ENCODE measurements around the gene EPHB2.
"Not testable (repeated sequence)": the region's sequence is repeated elsewhere in the genome, so short reads cannot be mapped to it uniquely, and the experiment has no call there.

The EPHB2 gene

DNA sequence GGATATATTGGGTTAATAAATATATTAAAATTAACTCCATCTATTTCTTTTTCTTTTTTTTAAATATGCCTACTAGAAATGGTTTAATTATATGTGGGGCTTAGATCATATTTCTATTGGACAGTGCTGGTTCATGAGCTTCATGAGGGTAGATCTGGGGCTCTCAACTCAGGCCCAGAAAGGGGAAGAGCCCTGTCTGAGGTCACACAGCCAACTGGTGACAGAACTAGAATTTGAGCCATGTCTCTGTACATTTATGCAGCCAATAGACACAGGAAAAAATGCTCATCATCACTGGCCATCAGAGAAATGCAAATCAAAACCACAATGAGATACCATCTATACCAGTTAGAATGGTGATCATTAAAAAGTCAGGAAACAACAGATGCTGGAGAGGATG is 5.1 kb upstream of the EPHB2 start:
- Histone ChIP-seq H3K36me3 (no peaks in the 10 kb centered on the region), H3K4me1 (ENCODE audit: control insufficient read depth in 1 of 2, insufficient read depth in 1 of 2, low read depth in 1 of 2, low read length in 1 of 2) (no peaks in the 10 kb centered on the region), H3K27ac (no peak overlapping the region), H3K4me3 (ENCODE audit: low read depth in 1 of 2, low read length in 1 of 2) (no peak overlapping the region), H3K9me3 (no peaks in the 10 kb centered on the region), H3K27me3 (peaks cover 31% of the 10 kb centered on the region)
- TF ChIP-seq, protein P1, sequence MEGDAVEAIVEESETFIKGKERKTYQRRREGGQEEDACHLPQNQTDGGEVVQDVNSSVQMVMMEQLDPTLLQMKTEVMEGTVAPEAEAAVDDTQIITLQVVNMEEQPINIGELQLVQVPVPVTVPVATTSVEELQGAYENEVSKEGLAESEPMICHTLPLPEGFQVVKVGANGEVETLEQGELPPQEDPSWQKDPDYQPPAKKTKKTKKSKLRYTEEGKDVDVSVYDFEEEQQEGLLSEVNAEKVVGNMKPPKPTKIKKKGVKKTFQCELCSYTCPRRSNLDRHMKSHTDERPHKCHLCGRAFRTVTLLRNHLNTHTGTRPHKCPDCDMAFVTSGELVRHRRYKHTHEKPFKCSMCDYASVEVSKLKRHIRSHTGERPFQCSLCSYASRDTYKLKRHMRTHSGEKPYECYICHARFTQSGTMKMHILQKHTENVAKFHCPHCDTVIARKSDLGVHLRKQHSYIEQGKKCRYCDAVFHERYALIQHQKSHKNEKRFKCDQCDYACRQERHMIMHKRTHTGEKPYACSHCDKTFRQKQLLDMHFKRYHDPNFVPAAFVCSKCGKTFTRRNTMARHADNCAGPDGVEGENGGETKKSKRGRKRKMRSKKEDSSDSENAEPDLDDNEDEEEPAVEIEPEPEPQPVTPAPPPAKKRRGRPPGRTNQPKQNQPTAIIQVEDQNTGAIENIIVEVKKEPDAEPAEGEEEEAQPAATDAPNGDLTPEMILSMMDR (IDR thresholded peaks at IDR 0.05) = no peak

DNA sequence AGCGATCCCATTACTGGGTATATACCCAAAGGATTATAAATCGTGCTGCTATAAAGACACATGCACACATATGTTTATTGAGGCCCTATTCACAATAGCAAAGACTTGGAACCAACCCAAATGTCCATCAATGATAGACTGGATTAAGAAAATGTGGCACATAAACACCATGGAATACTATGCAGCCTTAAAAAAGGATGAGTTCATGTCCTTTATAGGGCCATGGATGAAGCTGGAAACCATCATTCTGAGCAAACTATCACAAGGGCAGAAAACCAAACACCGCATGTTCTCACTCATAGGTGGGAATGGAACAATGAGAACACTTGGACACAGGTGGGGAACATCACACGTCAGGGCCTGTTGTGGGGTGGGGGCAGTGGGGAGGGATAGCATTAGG is 4.5 kb upstream of the EPHB2 start:
- not testable (repeated sequence) for H3K4me3 ChIP-seq (ENCODE audit: low read depth in 1 of 2, low read length in 1 of 2); H3K27ac ChIP-seq; H3K36me3 ChIP-seq; H3K4me1 ChIP-seq (ENCODE audit: control insufficient read depth in 1 of 2, insufficient read depth in 1 of 2, low read depth in 1 of 2, low read length in 1 of 2); H3K9me3 ChIP-seq
- peaks cover 33% of the 10 kb centered on the region for H3K27me3 ChIP-seq

- no peaks in the 10 kb centered on the region for H3K36me3 ChIP-seq
- no peaks in the 10 kb centered on the region for H3K4me1 ChIP-seq (ENCODE audit: control insufficient read depth in 1 of 2, insufficient read depth in 1 of 2, low read depth in 1 of 2, low read length in 1 of 2)
- H3K9me3 ChIP-seq = no peaks in the 10 kb centered on the region
- no peak overlapping the region for H3K4me3 ChIP-seq (ENCODE audit: low read depth in 1 of 2, low read length in 1 of 2)
- H3K27ac ChIP-seq = no peak overlapping the region
- TF ChIP-seq, protein P1 (IDR thresholded peaks at IDR 0.05) = no peak
- H3K27me3 ChIP-seq = peaks cover 59% of the 10 kb centered on the region
These were observed 1.9 kb upstream of the EPHB2 start for GRCh38 chr1:22708777-22709176.

GRCh38 chr1:22709227-22709626 is 1.4 kb upstream of the EPHB2 start:
- no peaks in the 10 kb centered on the region for H3K9me3 ChIP-seq
- H3K27me3 ChIP-seq = peaks cover 64% of the 10 kb centered on the region
- H3K36me3 ChIP-seq = no peaks in the 10 kb centered on the region
- no peak overlapping the region for H3K27ac ChIP-seq
- H3K4me3 ChIP-seq (ENCODE audit: low read depth in 1 of 2, low read length in 1 of 2) = no peak overlapping the region
- no peaks in the 10 kb centered on the region for H3K4me1 ChIP-seq (ENCODE audit: control insufficient read depth in 1 of 2, insufficient read depth in 1 of 2, low read depth in 1 of 2, low read length in 1 of 2)
- TF ChIP-seq, protein P1 (IDR thresholded peaks at IDR 0.05) = no peak

DNA sequence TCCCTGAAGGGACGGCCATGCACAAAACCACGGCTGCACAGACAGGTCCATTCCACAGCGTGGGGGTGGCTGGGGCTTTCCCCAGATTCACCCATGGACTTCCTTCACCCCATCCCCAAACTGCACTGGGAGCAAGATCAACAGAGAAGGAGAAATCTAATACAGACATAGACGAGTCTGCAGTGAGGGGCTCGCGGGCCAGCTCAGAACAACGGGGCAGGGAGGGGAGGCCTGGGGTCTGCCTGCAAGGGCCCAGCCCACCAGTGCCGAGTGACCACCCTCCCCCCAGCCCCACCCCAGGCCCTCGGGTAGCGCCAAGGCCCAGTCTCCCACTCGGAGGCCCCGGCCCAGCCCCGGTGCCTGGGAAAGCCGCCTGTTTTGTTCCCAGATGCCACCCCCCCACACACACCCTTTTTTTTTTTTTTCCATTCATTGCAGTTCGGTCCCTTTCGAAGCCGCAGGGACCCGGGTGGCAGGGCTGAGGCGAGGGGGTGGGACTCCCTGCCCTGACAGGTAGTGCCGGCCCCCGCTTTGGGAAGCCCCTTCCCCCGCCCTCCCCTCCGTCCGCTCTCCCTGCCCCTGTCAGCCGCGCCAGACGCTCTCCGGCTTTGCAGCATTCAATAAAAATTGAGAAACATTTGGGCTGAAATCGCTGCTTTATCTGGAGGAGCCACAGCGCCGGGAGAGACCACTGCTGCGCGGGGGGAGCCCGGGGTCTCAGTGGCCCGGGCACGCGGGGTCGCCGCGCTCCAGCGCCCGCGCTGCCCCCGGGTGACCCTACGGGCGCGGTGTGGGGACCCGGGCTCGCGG is 543 bp upstream of the EPHB2 start:
- no peaks in the 10 kb centered on the region for H3K9me3 ChIP-seq
- no peak overlapping the region for H3K27ac ChIP-seq
- H3K4me3 ChIP-seq (ENCODE audit: low read depth in 1 of 2, low read length in 1 of 2) = no peak overlapping the region
- TF ChIP-seq, protein P1 (IDR thresholded peaks at IDR 0.05) = no peak
- H3K36me3 ChIP-seq = no peaks in the 10 kb centered on the region
- H3K27me3 ChIP-seq = peaks cover 73% of the 10 kb centered on the region
- no peaks in the 10 kb centered on the region for H3K4me1 ChIP-seq (ENCODE audit: control insufficient read depth in 1 of 2, insufficient read depth in 1 of 2, low read depth in 1 of 2, low read length in 1 of 2)

GRCh38 chr1:22711071-22711470 is 432 bp downstream of the EPHB2 start:
- Histone ChIP-seq H3K27me3 (peaks cover 82% of the 10 kb centered on the region), H3K27ac (no peak overlapping the region), H3K4me1 (ENCODE audit: control insufficient read depth in 1 of 2, insufficient read depth in 1 of 2, low read depth in 1 of 2, low read length in 1 of 2) (no peaks in the 10 kb centered on the region), H3K36me3 (no peaks in the 10 kb centered on the region), H3K9me3 (no peaks in the 10 kb centered on the region), H3K4me3 (ENCODE audit: low read depth in 1 of 2, low read length in 1 of 2) (no peak overlapping the region)
- TF ChIP-seq, protein P1 (IDR thresholded peaks at IDR 0.05) = no peak
